Duodenal mucosa (tissue), 2 donors: ENCODE results near the gene PCDHB11.
"Not testable (repeated sequence)": the region's sequence is repeated elsewhere in the genome, so short reads cannot be mapped to it uniquely, and the experiment has no call there.

Source experiments
- H3K27ac ChIP-seq: one replicate; pipeline ENCODE4 v1.7.0; 2013; ENCODE audit warnings: low read depth, low read length
- H3K27me3 ChIP-seq, 2 donors: one replicate each; pipeline ENCODE4 v1.7.0; 2013; ENCODE audit warnings: low read length in 2 of 2, control low read depth in 1 of 2; ENCODE audit not compliant: insufficient read depth in 2 of 2, control insufficient read depth in 1 of 2
- H3K36me3 ChIP-seq, 2 donors: one replicate each; pipeline ENCODE4 v1.7.0; 2013; ENCODE audit warnings: low read length in 2 of 2, control low read depth in 1 of 2; ENCODE audit not compliant: insufficient read depth in 2 of 2, control insufficient read depth in 1 of 2
- H3K4me1 ChIP-seq, 2 donors: one replicate each; pipeline ENCODE4 v1.7.0; 2013; ENCODE audit warnings: low read length in 2 of 2, control low read depth in 1 of 2; ENCODE audit not compliant: insufficient read depth in 2 of 2, control insufficient read depth in 1 of 2
- H3K4me3 ChIP-seq, 2 donors: one replicate each; pipeline ENCODE4 v1.7.0; 2013; ENCODE audit warnings: low read length in 2 of 2, low read depth in 1 of 2
- H3K9ac ChIP-seq, 2 donors: one replicate each; pipeline ENCODE4 v1.7.0; 2013; ENCODE audit warnings: low read length in 2 of 2, low read depth in 1 of 2
- H3K9me3 ChIP-seq, 2 donors: one replicate each; pipeline ENCODE4 v1.7.0; 2013; ENCODE audit warnings: low read length in 2 of 2, control low read depth in 1 of 2; ENCODE audit not compliant: control insufficient read depth in 1 of 2

PCDHB11 gene

GRCh38 chr5:141236516-141237313, 37.3 kb downstream of the PCDHB11 start:
- Histone ChIP-seq H3K36me3 (no peaks in the 10 kb centered on the region), H3K4me1 (no peaks in the 10 kb centered on the region), H3K9me3 (peaks cover 33 to 51% of the 10 kb centered on the region in 2 donors), H3K9ac (no peak overlapping the region), H3K4me3 (no peak overlapping the region), H3K27ac (no peak overlapping the region), H3K27me3 (no peaks in the 10 kb centered on the region)

GRCh38 chr5:141241496-141241895, 42.1 kb downstream of the PCDHB11 start:
- no peaks in the 10 kb centered on the region for H3K27me3 ChIP-seq
- no peak overlapping the region for H3K9ac ChIP-seq
- H3K4me3 ChIP-seq = no peak overlapping the region
- no peak overlapping the region for H3K27ac ChIP-seq
- no peaks in the 10 kb centered on the region for H3K4me1 ChIP-seq
- H3K36me3 ChIP-seq = no peaks in the 10 kb centered on the region
- peaks cover 45 to 64% of the 10 kb centered on the region in 2 donors for H3K9me3 ChIP-seq

- Histone ChIP-seq H3K27me3 (no peaks in the 10 kb centered on the region), H3K9ac (no peak within 1 kb of the TSS), H3K27ac (no peak within 1 kb of the TSS), H3K9me3 (peaks cover 51 to 64% of the 10 kb centered on the region in 2 donors), H3K4me3 (peak within 1 kb of the TSS; percentile 40 to 48), H3K4me1 (no peaks in the 10 kb centered on the region), H3K36me3 (no peaks in the 10 kb centered on the region)
Observed at GRCh38 chr5:141245250-141245717, 45.9 kb downstream of the PCDHB11 start, which contains the start of gene PCDHB15. TSS of gene PCDHB15 (plus strand) at chr5:141245395. CDS start at chr5:141245579, 184 bp downstream.

- not testable (repeated sequence) for H3K27ac ChIP-seq, H3K36me3 ChIP-seq, H3K9ac ChIP-seq, H3K27me3 ChIP-seq, H3K4me3 ChIP-seq, H3K4me1 ChIP-seq
- H3K9me3 ChIP-seq = peaks cover 54 to 69% of the 10 kb centered on the region in 2 donors
Observed at GRCh38 chr5:141246971-141247370, 47.5 kb downstream of the PCDHB11 start.

GRCh38 chr5:141247434-141247833, 48.0 kb downstream of the PCDHB11 start:
- peaks cover 53 to 71% of the 10 kb centered on the region in 2 donors for H3K9me3 ChIP-seq
- not testable (repeated sequence) for H3K27me3 ChIP-seq, H3K4me3 ChIP-seq, H3K36me3 ChIP-seq, H3K27ac ChIP-seq, H3K9ac ChIP-seq, H3K4me1 ChIP-seq

- no peaks in the 10 kb centered on the region for H3K36me3 ChIP-seq
- H3K9ac ChIP-seq = no peak overlapping the region
- H3K27me3 ChIP-seq = no peaks in the 10 kb centered on the region
- H3K4me1 ChIP-seq = no peaks in the 10 kb centered on the region
- peak overlapping the region in 1 of 2 donors; percentile 7 for H3K4me3 ChIP-seq
- no peak overlapping the region for H3K27ac ChIP-seq
- peaks cover 64 to 69% of the 10 kb centered on the region in 2 donors for H3K9me3 ChIP-seq
Observed at GRCh38 chr5:141250576-141250975, 51.1 kb downstream of the PCDHB11 start.
